Ectodermal cell (in vitro differentiated cells): ENCODE results near the gene PGLYRP1.

Source experiments
- H3K27ac ChIP-seq: 2 replicates; pipeline ENCODE4 v1.7.0; 2013; ENCODE audit warnings: mild to moderate bottlenecking, low read depth, low read length; ENCODE audit not compliant: insufficient read depth, poor library complexity, severe bottlenecking
- H3K27me3 ChIP-seq: 2 replicates; pipeline ENCODE4 v1.7.0; 2013; ENCODE audit warnings: mild to moderate bottlenecking, low read length; ENCODE audit not compliant: insufficient read depth, control insufficient read depth, poor library complexity, severe bottlenecking
- H3K36me3 ChIP-seq: one replicate; pipeline ENCODE4 v1.7.0; 2013; ENCODE audit warnings: low read length; ENCODE audit not compliant: control insufficient read depth, insufficient read depth
- H3K4me1 ChIP-seq: one replicate; pipeline ENCODE4 v1.7.0; 2013; ENCODE audit warnings: low read length; ENCODE audit not compliant: control insufficient read depth, insufficient read depth
- H3K4me3 ChIP-seq: 2 replicates; pipeline ENCODE4 v1.7.0; 2013; ENCODE audit warnings: low read depth, low read length, control low read depth; ENCODE audit not compliant: insufficient read depth
- H3K9me3 ChIP-seq: 2 replicates; pipeline ENCODE4 v1.7.0; 2013; ENCODE audit warnings: mild to moderate bottlenecking, low read length, moderate library complexity; ENCODE audit not compliant: control insufficient read depth
- WGBS, 2 experiments: methylation state at CpG; one replicate each; pipeline ENCODE4 v1.1.7; 2013; ENCODE audit warnings: missing lambda C conversion rate in 2 of 2; 5-methylcytosine and 5-hydroxymethylcytosine counted together

Gene PGLYRP1

DNA sequence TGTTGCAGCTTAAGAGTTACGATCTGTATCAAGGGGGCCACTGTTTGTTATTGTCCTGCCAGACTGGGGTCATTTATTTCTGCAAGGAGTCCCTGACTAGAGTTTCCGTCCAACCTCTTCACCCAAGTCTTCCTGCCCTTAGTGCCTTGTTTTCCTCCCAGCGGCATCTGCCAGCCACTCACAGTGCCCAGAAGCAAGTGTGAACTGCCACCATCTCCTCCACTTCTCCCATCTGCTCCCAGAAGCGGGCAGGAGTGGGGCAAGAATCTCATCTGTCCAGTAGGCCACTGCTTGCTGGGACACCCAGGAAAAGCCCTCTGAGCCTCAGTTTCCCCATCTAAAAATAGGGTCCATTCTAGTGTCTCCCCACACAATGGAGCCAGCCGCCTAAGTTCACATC, 53.2 kb downstream of the PGLYRP1 start:
- Histone ChIP-seq H3K27ac (no peak overlapping the region), H3K4me1 (peaks cover 11% of the 10 kb centered on the region), H3K9me3 (no peaks in the 10 kb centered on the region), H3K36me3 (peaks cover 3% of the 10 kb centered on the region), H3K4me3 (no peak overlapping the region), H3K27me3 (peaks cover 19% of the 10 kb centered on the region)
- WGBS, 2 experiments, result 90 to 96% methylated on average over 5 of the region's 5 CpGs
